Left cardiac atrium (tissue), 4 donors: ENCODE data around the gene SOX14. TPM values are rescaled to one million over a fixed set of nuclear protein-coding genes. Genes with fewer than 3 reads are reported as not detected.

Experiments
- ATAC-seq, 2 donors: fragments of 200-7000 bp; cut with Tn5 transposase; one replicate each; pipeline ENCODE4 v1.9.1; 2020; ENCODE audit warnings: mild to moderate bottlenecking in 2 of 2, moderate library complexity in 2 of 2
- DNase-seq: peaks from one replicate; pipeline ENCODE4 v3.0.0-alpha.2; 2020
- intact Hi-C, 2 donors: fragments of 100-400 bp; cut with DNase I; formaldehyde crosslinking; loops; one replicate each; pipeline versions ENCODE4 v1.14.1 to v1.15.1; 2022 to 2023
- total RNA-seq, 2 donors: library from RNA; stranded (reverse); fragmentation: NEBNext Ultra II Directional; extraction: Animal tissue kit (Norgen Biotek cat#: 25700); gene quantifications; one replicate each; pipeline ENCODE4 v1.2.1, GENCODE V29; 2021
- donor health status: DM: no; HTN: yes; CAD: no.
- donor health status: DM: no; HTN: yes; CAD: no; lungs with severe emphysema.
- donor health status: DM: yes; HTN: yes; CAD: no.
- donor health status: Dilated cardiomyopathy.

SOX14 gene
- total RNA-seq, 2 donors from 2014 or later = not detected

- DNase-seq (no peak), ATAC-seq (no peak)
- intact Hi-C loops = loop anchor here in 1 of 2 donors (10.0 kb wide), 1 partner anchor 80 kb away; no protein-coding TSS in a partner anchor
These were observed 51.1 kb downstream of the SOX14 start for GRCh38 chr3:137815251-137815650.

Other genes with a start within 250 kb of the SOX14 start
- gene CLDN18, start 245.8 kb downstream of the SOX14 start, total RNA-seq = 10 to 100 TPM; 13.2 to 47.9 TPM